GM23338 (cell line): ENCODE measurements around the gene EVC. TPM values are rescaled to one million over a fixed set of nuclear protein-coding genes. Genes with fewer than 3 reads are reported as not detected.

Experiments
- CREB1 ChIP-seq: fragments of 250-450 bp; sonication (Bioruptor Pico); IDR thresholded peaks from 2 replicates; pipeline ENCODE4 v1.5.0; 2020; ENCODE audit warnings: low read depth, mild to moderate bottlenecking, moderate library complexity
- EZH2 ChIP-seq: fragments of 200-600 bp; sonication (generic); IDR thresholded peaks from one replicate; pipeline ENCODE4 v1.8.0; 2017; ENCODE audit warnings: antibody characterized with exemption, mild to moderate bottlenecking, low read depth; ENCODE audit not compliant: unreplicated experiment
- JUNB ChIP-seq: IDR thresholded peaks from one replicate; pipeline ENCODE4 v1.6.1; 2016; ENCODE audit warnings: antibody characterized with exemption; ENCODE audit not compliant: unreplicated experiment
- STAT1 ChIP-seq: IDR thresholded peaks from one replicate; pipeline ENCODE4 v1.6.1; 2016; ENCODE audit warnings: antibody characterized with exemption; ENCODE audit not compliant: unreplicated experiment
- ZNF114 ChIP-seq: fragments of 250-450 bp; sonication (Bioruptor Pico); IDR thresholded peaks from 2 replicates; pipeline ENCODE4 v1.5.0; 2020; ENCODE audit warnings: mild to moderate bottlenecking, moderate library complexity
- polyA plus RNA-seq: library from polyadenylated mRNA; unstranded; fragments of >200 nt; fragmentation: Nextera tagmentation; extraction: Ambion mirVana; gene quantifications from 2 replicates; pipeline ENCODE4 v1.2.1, GENCODE V29; 2016
- total RNA-seq: library from RNA; depleted of rRNA; stranded (reverse); fragments of >200 nt; shearing (Covaris generic); gene quantifications from 2 replicates; pipeline ENCODE4 v1.2.3, GENCODE V29; 2014
- TF ChIP-seq, protein P1 (sequence below): fragments of 250-450 bp; sonication (Bioruptor Pico); IDR thresholded peaks from 2 replicates; pipeline ENCODE4 v1.5.0; 2020; ENCODE audit warnings: mild to moderate bottlenecking, moderate library complexity
- TF ChIP-seq, protein P2 (sequence below): IDR thresholded peaks from one replicate; pipeline ENCODE4 v1.6.1; 2018; ENCODE audit warnings: antibody characterized with exemption; ENCODE audit not compliant: unreplicated experiment
- TF ChIP-seq, protein P3 (sequence below): IDR thresholded peaks from 2 replicates; pipeline ENCODE4 v1.6.1; 2016; ENCODE audit warnings: antibody characterized with exemption
- TF ChIP-seq, protein P4 (sequence below), 2 experiments: fragments of 200-600 bp in 1 of 2; sonication (generic) in 1 of 2; conservative IDR thresholded peaks; 2 replicates each; pipeline versions ENCODE4 v1.5.1 to v1.6.1; 2016 to 2017; ENCODE audit warnings: antibody characterized with exemption in 2 of 2, low read depth in 2 of 2, mild to moderate bottlenecking in 2 of 2, moderate library complexity in 1 of 2

EVC gene
- total and polyA plus RNA-seq, 2 experiments from 2014 or later = 1.7 to 12.8 TPM

DNA sequence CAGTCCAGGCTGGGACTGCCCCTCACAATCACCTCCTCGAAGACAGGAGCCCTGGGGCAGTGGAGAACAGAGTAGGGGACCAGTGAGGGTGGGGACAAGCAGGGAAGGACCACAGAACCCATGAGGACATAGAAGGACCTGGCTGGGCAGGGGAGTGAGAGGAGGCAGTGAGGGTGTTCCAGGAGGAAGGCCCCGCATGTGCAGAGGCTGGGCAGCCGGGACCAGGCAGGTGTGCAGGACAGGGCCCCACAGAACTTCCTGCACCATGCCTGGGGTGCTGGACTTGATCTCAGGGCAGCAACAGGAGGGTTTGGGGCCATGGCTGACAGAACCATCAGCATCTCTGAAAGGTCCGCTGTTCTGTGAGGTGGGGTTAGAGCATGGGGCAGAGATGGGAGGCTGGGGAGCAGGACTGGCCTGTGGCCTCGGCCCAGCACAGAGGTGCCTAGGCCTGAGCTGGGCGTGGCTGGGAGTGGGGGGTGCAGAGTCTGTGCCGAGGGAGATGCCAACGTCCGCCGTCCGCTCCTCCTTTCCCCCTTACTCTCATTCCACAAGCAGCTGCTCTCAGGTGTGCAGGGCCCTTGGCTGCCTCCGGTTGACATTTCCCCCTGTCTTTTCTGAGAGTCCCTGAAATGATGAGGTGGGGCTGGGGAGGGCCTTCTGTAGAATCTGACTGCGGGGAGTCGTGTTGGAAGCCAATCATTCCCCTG, 40.8 kb downstream of the EVC start (continued):
- TF ChIP-seq, protein P1, sequence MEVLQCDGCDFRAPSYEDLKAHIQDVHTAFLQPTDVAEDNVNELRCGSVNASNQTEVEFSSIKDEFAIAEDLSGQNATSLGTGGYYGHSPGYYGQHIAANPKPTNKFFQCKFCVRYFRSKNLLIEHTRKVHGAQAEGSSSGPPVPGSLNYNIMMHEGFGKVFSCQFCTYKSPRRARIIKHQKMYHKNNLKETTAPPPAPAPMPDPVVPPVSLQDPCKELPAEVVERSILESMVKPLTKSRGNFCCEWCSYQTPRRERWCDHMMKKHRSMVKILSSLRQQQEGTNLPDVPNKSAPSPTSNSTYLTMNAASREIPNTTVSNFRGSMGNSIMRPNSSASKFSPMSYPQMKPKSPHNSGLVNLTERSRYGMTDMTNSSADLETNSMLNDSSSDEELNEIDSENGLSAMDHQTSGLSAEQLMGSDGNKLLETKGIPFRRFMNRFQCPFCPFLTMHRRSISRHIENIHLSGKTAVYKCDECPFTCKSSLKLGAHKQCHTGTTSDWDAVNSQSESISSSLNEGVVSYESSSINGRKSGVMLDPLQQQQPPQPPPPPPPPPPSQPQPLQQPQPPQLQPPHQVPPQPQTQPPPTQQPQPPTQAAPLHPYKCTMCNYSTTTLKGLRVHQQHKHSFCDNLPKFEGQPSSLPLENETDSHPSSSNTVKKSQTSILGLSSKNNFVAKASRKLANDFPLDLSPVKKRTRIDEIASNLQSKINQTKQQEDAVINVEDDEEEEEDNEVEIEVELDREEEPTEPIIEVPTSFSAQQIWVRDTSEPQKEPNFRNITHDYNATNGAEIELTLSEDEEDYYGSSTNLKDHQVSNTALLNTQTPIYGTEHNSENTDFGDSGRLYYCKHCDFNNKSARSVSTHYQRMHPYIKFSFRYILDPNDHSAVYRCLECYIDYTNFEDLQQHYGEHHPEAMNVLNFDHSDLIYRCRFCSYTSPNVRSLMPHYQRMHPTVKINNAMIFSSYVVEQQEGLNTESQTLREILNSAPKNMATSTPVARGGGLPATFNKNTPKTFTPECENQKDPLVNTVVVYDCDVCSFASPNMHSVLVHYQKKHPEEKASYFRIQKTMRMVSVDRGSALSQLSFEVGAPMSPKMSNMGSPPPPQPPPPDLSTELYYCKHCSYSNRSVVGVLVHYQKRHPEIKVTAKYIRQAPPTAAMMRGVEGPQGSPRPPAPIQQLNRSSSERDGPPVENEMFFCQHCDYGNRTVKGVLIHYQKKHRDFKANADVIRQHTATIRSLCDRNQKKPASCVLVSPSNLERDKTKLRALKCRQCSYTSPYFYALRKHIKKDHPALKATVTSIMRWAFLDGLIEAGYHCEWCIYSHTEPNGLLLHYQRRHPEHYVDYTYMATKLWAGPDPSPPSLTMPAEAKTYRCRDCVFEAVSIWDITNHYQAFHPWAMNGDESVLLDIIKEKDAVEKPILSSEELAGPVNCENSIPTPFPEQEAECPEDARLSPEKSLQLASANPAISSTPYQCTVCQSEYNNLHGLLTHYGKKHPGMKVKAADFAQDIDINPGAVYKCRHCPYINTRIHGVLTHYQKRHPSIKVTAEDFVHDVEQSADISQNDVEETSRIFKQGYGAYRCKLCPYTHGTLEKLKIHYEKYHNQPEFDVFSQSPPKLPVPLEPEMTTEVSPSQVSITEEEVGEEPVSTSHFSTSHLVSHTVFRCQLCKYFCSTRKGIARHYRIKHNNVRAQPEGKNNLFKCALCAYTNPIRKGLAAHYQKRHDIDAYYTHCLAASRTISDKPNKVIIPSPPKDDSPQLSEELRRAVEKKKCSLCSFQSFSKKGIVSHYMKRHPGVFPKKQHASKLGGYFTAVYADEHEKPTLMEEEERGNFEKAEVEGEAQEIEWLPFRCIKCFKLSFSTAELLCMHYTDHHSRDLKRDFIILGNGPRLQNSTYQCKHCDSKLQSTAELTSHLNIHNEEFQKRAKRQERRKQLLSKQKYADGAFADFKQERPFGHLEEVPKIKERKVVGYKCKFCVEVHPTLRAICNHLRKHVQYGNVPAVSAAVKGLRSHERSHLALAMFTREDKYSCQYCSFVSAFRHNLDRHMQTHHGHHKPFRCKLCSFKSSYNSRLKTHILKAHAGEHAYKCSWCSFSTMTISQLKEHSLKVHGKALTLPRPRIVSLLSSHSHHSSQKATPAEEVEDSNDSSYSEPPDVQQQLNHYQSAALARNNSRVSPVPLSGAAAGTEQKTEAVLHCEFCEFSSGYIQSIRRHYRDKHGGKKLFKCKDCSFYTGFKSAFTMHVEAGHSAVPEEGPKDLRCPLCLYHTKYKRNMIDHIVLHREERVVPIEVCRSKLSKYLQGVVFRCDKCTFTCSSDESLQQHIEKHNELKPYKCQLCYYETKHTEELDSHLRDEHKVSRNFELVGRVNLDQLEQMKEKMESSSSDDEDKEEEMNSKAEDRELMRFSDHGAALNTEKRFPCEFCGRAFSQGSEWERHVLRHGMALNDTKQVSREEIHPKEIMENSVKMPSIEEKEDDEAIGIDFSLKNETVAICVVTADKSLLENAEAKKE (CRISPR knock-in tag) = no peak
- TF ChIP-seq EZH2 = no peak
- TF ChIP-seq, protein P2, sequence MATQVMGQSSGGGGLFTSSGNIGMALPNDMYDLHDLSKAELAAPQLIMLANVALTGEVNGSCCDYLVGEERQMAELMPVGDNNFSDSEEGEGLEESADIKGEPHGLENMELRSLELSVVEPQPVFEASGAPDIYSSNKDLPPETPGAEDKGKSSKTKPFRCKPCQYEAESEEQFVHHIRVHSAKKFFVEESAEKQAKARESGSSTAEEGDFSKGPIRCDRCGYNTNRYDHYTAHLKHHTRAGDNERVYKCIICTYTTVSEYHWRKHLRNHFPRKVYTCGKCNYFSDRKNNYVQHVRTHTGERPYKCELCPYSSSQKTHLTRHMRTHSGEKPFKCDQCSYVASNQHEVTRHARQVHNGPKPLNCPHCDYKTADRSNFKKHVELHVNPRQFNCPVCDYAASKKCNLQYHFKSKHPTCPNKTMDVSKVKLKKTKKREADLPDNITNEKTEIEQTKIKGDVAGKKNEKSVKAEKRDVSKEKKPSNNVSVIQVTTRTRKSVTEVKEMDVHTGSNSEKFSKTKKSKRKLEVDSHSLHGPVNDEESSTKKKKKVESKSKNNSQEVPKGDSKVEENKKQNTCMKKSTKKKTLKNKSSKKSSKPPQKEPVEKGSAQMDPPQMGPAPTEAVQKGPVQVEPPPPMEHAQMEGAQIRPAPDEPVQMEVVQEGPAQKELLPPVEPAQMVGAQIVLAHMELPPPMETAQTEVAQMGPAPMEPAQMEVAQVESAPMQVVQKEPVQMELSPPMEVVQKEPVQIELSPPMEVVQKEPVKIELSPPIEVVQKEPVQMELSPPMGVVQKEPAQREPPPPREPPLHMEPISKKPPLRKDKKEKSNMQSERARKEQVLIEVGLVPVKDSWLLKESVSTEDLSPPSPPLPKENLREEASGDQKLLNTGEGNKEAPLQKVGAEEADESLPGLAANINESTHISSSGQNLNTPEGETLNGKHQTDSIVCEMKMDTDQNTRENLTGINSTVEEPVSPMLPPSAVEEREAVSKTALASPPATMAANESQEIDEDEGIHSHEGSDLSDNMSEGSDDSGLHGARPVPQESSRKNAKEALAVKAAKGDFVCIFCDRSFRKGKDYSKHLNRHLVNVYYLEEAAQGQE = no peak
- TF ChIP-seq, protein P3, sequence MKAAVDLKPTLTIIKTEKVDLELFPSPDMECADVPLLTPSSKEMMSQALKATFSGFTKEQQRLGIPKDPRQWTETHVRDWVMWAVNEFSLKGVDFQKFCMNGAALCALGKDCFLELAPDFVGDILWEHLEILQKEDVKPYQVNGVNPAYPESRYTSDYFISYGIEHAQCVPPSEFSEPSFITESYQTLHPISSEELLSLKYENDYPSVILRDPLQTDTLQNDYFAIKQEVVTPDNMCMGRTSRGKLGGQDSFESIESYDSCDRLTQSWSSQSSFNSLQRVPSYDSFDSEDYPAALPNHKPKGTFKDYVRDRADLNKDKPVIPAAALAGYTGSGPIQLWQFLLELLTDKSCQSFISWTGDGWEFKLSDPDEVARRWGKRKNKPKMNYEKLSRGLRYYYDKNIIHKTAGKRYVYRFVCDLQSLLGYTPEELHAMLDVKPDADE = no peak
- TF ChIP-seq CREB1 (CRISPR knock-in tag) = no peak
- TF ChIP-seq, protein P4, sequence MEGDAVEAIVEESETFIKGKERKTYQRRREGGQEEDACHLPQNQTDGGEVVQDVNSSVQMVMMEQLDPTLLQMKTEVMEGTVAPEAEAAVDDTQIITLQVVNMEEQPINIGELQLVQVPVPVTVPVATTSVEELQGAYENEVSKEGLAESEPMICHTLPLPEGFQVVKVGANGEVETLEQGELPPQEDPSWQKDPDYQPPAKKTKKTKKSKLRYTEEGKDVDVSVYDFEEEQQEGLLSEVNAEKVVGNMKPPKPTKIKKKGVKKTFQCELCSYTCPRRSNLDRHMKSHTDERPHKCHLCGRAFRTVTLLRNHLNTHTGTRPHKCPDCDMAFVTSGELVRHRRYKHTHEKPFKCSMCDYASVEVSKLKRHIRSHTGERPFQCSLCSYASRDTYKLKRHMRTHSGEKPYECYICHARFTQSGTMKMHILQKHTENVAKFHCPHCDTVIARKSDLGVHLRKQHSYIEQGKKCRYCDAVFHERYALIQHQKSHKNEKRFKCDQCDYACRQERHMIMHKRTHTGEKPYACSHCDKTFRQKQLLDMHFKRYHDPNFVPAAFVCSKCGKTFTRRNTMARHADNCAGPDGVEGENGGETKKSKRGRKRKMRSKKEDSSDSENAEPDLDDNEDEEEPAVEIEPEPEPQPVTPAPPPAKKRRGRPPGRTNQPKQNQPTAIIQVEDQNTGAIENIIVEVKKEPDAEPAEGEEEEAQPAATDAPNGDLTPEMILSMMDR (conservative IDR thresholded peaks at IDR 0.05; ENCODE audit: low read depth in 2 of 2) = no peak
- TF ChIP-seq STAT1 = no peak
- no peak for TF ChIP-seq JUNB
- TF ChIP-seq ZNF114 = no peak
